Measurements from ENCODE around the gene TMEM170A.
"Not testable (repeated sequence)": the region's sequence is repeated elsewhere in the genome, so short reads cannot be mapped to it uniquely, and the experiment has no call there.

The TMEM170A gene

GRCh38 chr16:75456971-75457370 lies 7.5 kb downstream of the TMEM170A start:
- Histone ChIP-seq H3K27ac (ENCODE audit: low read depth, low read length, poor library complexity, severe bottlenecking) (no peak overlapping the region), H3K27me3 (ENCODE audit: insufficient read depth, low read length) (no peaks in the 10 kb centered on the region), H3K79me2 (ENCODE audit: insufficient read depth, low read length) (peaks cover 27% of the 10 kb centered on the region), H3F3A (ENCODE audit: insufficient read depth, low read length) (no peaks in the 10 kb centered on the region), H3K4me2 (ENCODE audit: low read length) (no peak overlapping the region), H3K4me1 (ENCODE audit: insufficient read depth, low read length, severe bottlenecking) (peaks cover 17% of the 10 kb centered on the region), H4K20me1 (ENCODE audit: insufficient read depth, low read length) (no peaks in the 10 kb centered on the region), H2AFZ (ENCODE audit: low read length) (no peak overlapping the region), H3K9me3 (ENCODE audit: low read length) (no peaks in the 10 kb centered on the region), H3K9me2 (ENCODE audit: low read depth, low read length) (no peaks in the 10 kb centered on the region), H3K36me3 (ENCODE audit: insufficient read depth, low read length) (no peaks in the 10 kb centered on the region), H3K4me3 (ENCODE audit: low read depth, low read length, poor library complexity, severe bottlenecking) (no peak overlapping the region), H3K9ac (ENCODE audit: low read length) (no peak overlapping the region)
- no peak for TF ChIP-seq CTCF (IDR thresholded peaks at IDR 0.05; ENCODE audit: low read length)

GRCh38 chr16:75456486-75456885 lies 8.0 kb downstream of the TMEM170A start:
- Histone ChIP-seq H3K79me2 (ENCODE audit: insufficient read depth, low read length) (peaks cover 23% of the 10 kb centered on the region), H3K4me1 (ENCODE audit: insufficient read depth, low read length, severe bottlenecking) (peaks cover 17% of the 10 kb centered on the region)
- not testable (repeated sequence) for H3K4me3 ChIP-seq (ENCODE audit: low read depth, low read length, poor library complexity, severe bottlenecking); H3K27me3 ChIP-seq (ENCODE audit: insufficient read depth, low read length); H3F3A ChIP-seq (ENCODE audit: insufficient read depth, low read length); H2AFZ ChIP-seq (ENCODE audit: low read length); H3K9me3 ChIP-seq (ENCODE audit: low read length); H3K4me2 ChIP-seq (ENCODE audit: low read length); H4K20me1 ChIP-seq (ENCODE audit: insufficient read depth, low read length); H3K27ac ChIP-seq (ENCODE audit: low read depth, low read length, poor library complexity, severe bottlenecking); H3K36me3 ChIP-seq (ENCODE audit: insufficient read depth, low read length); H3K9ac ChIP-seq (ENCODE audit: low read length); H3K9me2 ChIP-seq (ENCODE audit: low read depth, low read length)

- peaks cover 10% of the 10 kb centered on the region for H3K36me3 ChIP-seq (ENCODE audit: insufficient read depth, low read length)
- H3K27me3 ChIP-seq (ENCODE audit: insufficient read depth, low read length): no peaks in the 10 kb centered on the region
- no peak overlapping the region for H2AFZ ChIP-seq (ENCODE audit: low read length)
- peaks cover 17% of the 10 kb centered on the region for H3K4me1 ChIP-seq (ENCODE audit: insufficient read depth, low read length, severe bottlenecking)
- no peaks in the 10 kb centered on the region for H4K20me1 ChIP-seq (ENCODE audit: insufficient read depth, low read length)
- H3F3A ChIP-seq (ENCODE audit: insufficient read depth, low read length): no peaks in the 10 kb centered on the region
- H3K79me2 ChIP-seq (ENCODE audit: insufficient read depth, low read length): peaks cover 19% of the 10 kb centered on the region
- no peak overlapping the region for H3K4me2 ChIP-seq (ENCODE audit: low read length)
- H3K4me3 ChIP-seq (ENCODE audit: low read depth, low read length, poor library complexity, severe bottlenecking): no peak overlapping the region
- H3K27ac ChIP-seq (ENCODE audit: low read depth, low read length, poor library complexity, severe bottlenecking): no peak overlapping the region
- H3K9ac ChIP-seq (ENCODE audit: low read length): no peak overlapping the region
- TF ChIP-seq CTCF (IDR thresholded peaks at IDR 0.05; ENCODE audit: low read length) (no peak), EZH2 (IDR thresholded peaks at IDR 0.05; ENCODE audit: borderline replicate concordance, low read length) (no peak)
- H3K9me2 ChIP-seq (ENCODE audit: low read depth, low read length): no peaks in the 10 kb centered on the region
- H3K9me3 ChIP-seq (ENCODE audit: low read length): no peaks in the 10 kb centered on the region
These were observed 8.8 kb downstream of the TMEM170A start for GRCh38 chr16:75455677-75456076.

- Histone ChIP-seq H3K4me2 (ENCODE audit: low read length) (no peak overlapping the region), H3K36me3 (ENCODE audit: insufficient read depth, low read length) (peaks cover 23% of the 10 kb centered on the region), H3K4me1 (ENCODE audit: insufficient read depth, low read length, severe bottlenecking) (peaks cover 17% of the 10 kb centered on the region), H3K4me3 (ENCODE audit: low read depth, low read length, poor library complexity, severe bottlenecking) (no peak overlapping the region), H3K79me2 (ENCODE audit: insufficient read depth, low read length) (peaks cover 14% of the 10 kb centered on the region), H3F3A (ENCODE audit: insufficient read depth, low read length) (no peaks in the 10 kb centered on the region), H3K27me3 (ENCODE audit: insufficient read depth, low read length) (no peaks in the 10 kb centered on the region), H2AFZ (ENCODE audit: low read length) (no peak overlapping the region), H3K9me3 (ENCODE audit: low read length) (no peaks in the 10 kb centered on the region), H3K9me2 (ENCODE audit: low read depth, low read length) (no peaks in the 10 kb centered on the region), H3K27ac (ENCODE audit: low read depth, low read length, poor library complexity, severe bottlenecking) (no peak overlapping the region), H3K9ac (ENCODE audit: low read length) (no peak overlapping the region), H4K20me1 (ENCODE audit: insufficient read depth, low read length) (no peaks in the 10 kb centered on the region)
- no peak for TF ChIP-seq EZH2 (IDR thresholded peaks at IDR 0.05; ENCODE audit: borderline replicate concordance, low read length)
- no peak for TF ChIP-seq CTCF (IDR thresholded peaks at IDR 0.05; ENCODE audit: low read length)
These were observed 11.9 kb downstream of the TMEM170A start for GRCh38 chr16:75452464-75453190.

All from OCI-LY1 (cell line).